HepG2 (cell line): ENCODE results near the gene SEH1L. TPM values are rescaled to one million over a fixed set of nuclear protein-coding genes. Genes with fewer than 3 reads are reported as not detected.

Source experiments
- ATAC-seq: fragments of 200-7000 bp; cut with Tn5 transposase; 3 replicates; pipeline ENCODE4 v1.9.1; 2020; ENCODE audit warnings: mild to moderate bottlenecking, moderate library complexity
- BruUV-seq: library from RNA; stranded (reverse); fragments of 400-500 nt; replicated peaks from 2 replicates; lab custom pipeline; 2021; lab: Mats Ljungman, UMichigan
- CTCF ChIA-PET: fragments of 300-600 bp; formaldehyde crosslinking; extraction: SDS; loops from one replicate; lab custom pipeline; 2021; ENCODE audit warnings: low total read pairs, inconsistent platforms, low intra/inter-chr PET ratio; lab: Yijun Ruan, JAX
- POLR2A ChIA-PET: fragments of 350-600 bp; sonication (Branson Sonifier 250); formaldehyde crosslinking; loops from one replicate; lab custom pipeline; 2020; ENCODE audit warnings: antibody characterized with exemption, inconsistent platforms; lab: Yijun Ruan, JAX
- DNase-seq: peaks from one replicate; pipeline ENCODE4 v3.0.0-alpha.2; 2015; ENCODE audit warnings: low spot score
- FAIRE-seq: peaks from 3 replicates; lab custom pipeline; 2011; peaks lifted over from hg19 to GRCh38; lab: Jason Lieb, UNC
- H2AFZ ChIP-seq: one replicate; pipeline ENCODE4 v1.6.1; 2011; ENCODE audit warnings: low read length, inconsistent platforms
- H3K27ac ChIP-seq: fragments of 300-600 bp; 3 replicates; pipeline ENCODE4 v1.8.0; 2011; ENCODE audit warnings: mixed run types, mild to moderate bottlenecking, mixed read lengths, low read length, inconsistent platforms; ENCODE audit not compliant: insufficient read depth; ENCODE audit errors: extremely low read length
- H3K27me3 ChIP-seq, 2 experiments: fragments of 200-600 bp in 1 of 2; 2 replicates in 1 of 2; 3 replicates in 1 of 2; pipeline versions ENCODE4 v1.6.0 to v1.8.0; 2011; ENCODE audit warnings: low read length in 2 of 2, mild to moderate bottlenecking in 2 of 2, moderate library complexity in 2 of 2, inconsistent platforms in 1 of 2; ENCODE audit not compliant: insufficient read depth in 2 of 2, control insufficient read depth in 1 of 2
- H3K36me3 ChIP-seq, 2 experiments: fragments of 200-600 bp in 1 of 2; replicated peaks in 1 of 2; 2 replicates in 1 of 2; 3 replicates in 1 of 2; pipeline versions ENCODE4 v1.5.1 to v1.8.0; 2011; ENCODE audit warnings: low read length in 2 of 2, inconsistent platforms in 1 of 2; ENCODE audit not compliant: insufficient read depth in 2 of 2, control insufficient read depth in 1 of 2
- H3K4me1 ChIP-seq: 2 replicates; pipeline ENCODE4 v1.5.1; 2012; ENCODE audit warnings: low read length, inconsistent platforms; ENCODE audit not compliant: insufficient read depth
- H3K4me2 ChIP-seq: 2 replicates; pipeline ENCODE4 v1.6.0; 2011; ENCODE audit warnings: low read depth, low read length, inconsistent platforms
- H3K4me3 ChIP-seq, 3 experiments: fragments of 200-600 bp in 1 of 3; sonication (generic), shearing (Covaris generic) in 1 of 3; replicated peaks in 1 of 3; 2 replicates each; pipeline ENCODE4 v1.5.1; 2011 to 2016; ENCODE audit warnings: low read length in 3 of 3, inconsistent platforms in 2 of 3, low read depth in 2 of 3, mild to moderate bottlenecking in 2 of 3, control low read depth in 1 of 3, mixed read lengths in 1 of 3; ENCODE audit not compliant: insufficient read depth in 1 of 3
- H3K79me2 ChIP-seq: one replicate; pipeline ENCODE4 v1.6.1; 2011; ENCODE audit warnings: low read length, inconsistent platforms; ENCODE audit not compliant: insufficient read depth
- H3K9ac ChIP-seq: 2 replicates; pipeline ENCODE4 v1.6.0; 2011; ENCODE audit warnings: mild to moderate bottlenecking, low read depth, low read length, inconsistent platforms; ENCODE audit not compliant: insufficient read depth
- H3K9me3 ChIP-seq: 2 replicates; pipeline ENCODE4 v1.5.1; 2012; ENCODE audit warnings: mild to moderate bottlenecking, low read length
- H4K20me1 ChIP-seq: 2 replicates; pipeline ENCODE4 v1.6.0; 2011; ENCODE audit warnings: inconsistent platforms, mild to moderate bottlenecking, low read length, moderate library complexity; ENCODE audit not compliant: insufficient read depth
- ARHGAP35 ChIP-seq: sonication (generic); formaldehyde crosslinking; IDR thresholded peaks from 2 replicates; pipeline ENCODE4 v1.9.0; 2022; ENCODE audit warnings: mild to moderate bottlenecking, inconsistent platforms, moderate library complexity, missing genetic modification reagents, borderline replicate concordance
- ARID2 ChIP-seq: sonication (generic); formaldehyde crosslinking; IDR thresholded peaks from 2 replicates; pipeline ENCODE4 v1.8.1; 2022; ENCODE audit warnings: mild to moderate bottlenecking, missing genetic modification reagents, borderline replicate concordance
- ELF3 ChIP-seq: IDR thresholded peaks from 2 replicates; pipeline ENCODE4 v1.6.1; 2016; ENCODE audit warnings: missing genetic modification reagents, missing compliant biosample characterization
- FOXC1 ChIP-seq: sonication (generic); formaldehyde crosslinking; IDR thresholded peaks from 2 replicates; pipeline ENCODE4 v1.8.0; 2022; ENCODE audit warnings: mild to moderate bottlenecking, missing genetic modification reagents, borderline replicate concordance
- HMG20A ChIP-seq: IDR thresholded peaks from 2 replicates; pipeline ENCODE4 v1.6.1; 2016; ENCODE audit warnings: borderline replicate concordance
- MBD4 ChIP-seq: IDR thresholded peaks from 2 replicates; pipeline ENCODE4 v1.6.1; 2012; ENCODE audit warnings: low read length, inconsistent platforms, borderline replicate concordance
- MED13 ChIP-seq: sonication (generic); formaldehyde crosslinking; IDR thresholded peaks from 2 replicates; pipeline ENCODE4 v1.5.0; 2020; ENCODE audit warnings: missing genetic modification reagents
- NFKBIZ ChIP-seq: IDR thresholded peaks from 2 replicates; pipeline ENCODE4 v1.6.1; 2018; ENCODE audit warnings: missing genetic modification reagents, missing compliant biosample characterization
- ONECUT2 ChIP-seq: sonication (generic); formaldehyde crosslinking; IDR thresholded peaks from 2 replicates; pipeline ENCODE4 v1.4.0; 2020; ENCODE audit warnings: missing genetic modification reagents
- PAWR ChIP-seq: sonication (generic); formaldehyde crosslinking; IDR thresholded peaks from 2 replicates; pipeline ENCODE4 v1.4.0; 2020; ENCODE audit warnings: missing genetic modification reagents, mild to moderate bottlenecking, borderline replicate concordance
- RFXAP ChIP-seq: sonication (generic); formaldehyde crosslinking; IDR thresholded peaks from 2 replicates; pipeline ENCODE4 v1.4.0; 2020; ENCODE audit warnings: missing genetic modification reagents, borderline replicate concordance
- SALL1 ChIP-seq: sonication (generic); formaldehyde crosslinking; IDR thresholded peaks from 2 replicates; pipeline ENCODE4 v1.8.0; 2022; ENCODE audit warnings: mild to moderate bottlenecking, missing genetic modification reagents
- SOX13 ChIP-seq, 3 experiments: fragments of 450-650 bp in 1 of 3; sonication (generic) in 1 of 3; formaldehyde crosslinking in 1 of 3; IDR thresholded peaks in 2 of 3; conservative IDR thresholded peaks in 1 of 3; 2 replicates each; pipeline versions ENCODE4 v1.5.0 to v1.6.1; 2016 to 2020; ENCODE audit warnings: antibody characterized with exemption in 1 of 3, mild to moderate bottlenecking in 1 of 3, missing compliant biosample characterization in 1 of 3, missing genetic modification reagents in 1 of 3, moderate library complexity in 1 of 3
- TBP ChIP-seq: sonication (generic); formaldehyde crosslinking; IDR thresholded peaks from 2 replicates; pipeline ENCODE4 v1.5.0; 2020; ENCODE audit warnings: missing genetic modification reagents
- TFE3 ChIP-seq: IDR thresholded peaks from 2 replicates; pipeline ENCODE4 v1.6.1; 2016
- ZNF326 ChIP-seq: sonication (generic); formaldehyde crosslinking; IDR thresholded peaks from 2 replicates; pipeline ENCODE4 v1.4.0; 2020; ENCODE audit warnings: missing genetic modification reagents, borderline replicate concordance
- ZNF34 ChIP-seq: sonication (generic); formaldehyde crosslinking; IDR thresholded peaks from 2 replicates; pipeline ENCODE4 v1.4.0; 2020; ENCODE audit warnings: mild to moderate bottlenecking, missing genetic modification reagents, borderline replicate concordance
- ZNF547 ChIP-seq: sonication (generic); formaldehyde crosslinking; IDR thresholded peaks from 2 replicates; pipeline ENCODE4 v1.5.1; 2020; ENCODE audit warnings: mild to moderate bottlenecking, missing genetic modification reagents
- ZNF552 ChIP-seq: sonication (generic); formaldehyde crosslinking; IDR thresholded peaks from 2 replicates; pipeline ENCODE4 v1.9.0; 2022; ENCODE audit warnings: missing genetic modification reagents, mild to moderate bottlenecking, borderline replicate concordance
- ZNF572 ChIP-seq: sonication (generic); formaldehyde crosslinking; IDR thresholded peaks from 2 replicates; pipeline ENCODE4 v1.5.1; 2020; ENCODE audit warnings: mild to moderate bottlenecking, missing genetic modification reagents
- ZNF749 ChIP-seq: sonication (generic); formaldehyde crosslinking; IDR thresholded peaks from 2 replicates; pipeline ENCODE4 v1.8.0; 2022; ENCODE audit warnings: mild to moderate bottlenecking, missing genetic modification reagents, moderate library complexity, borderline replicate concordance
- ZNF775 ChIP-seq: sonication (generic); formaldehyde crosslinking; IDR thresholded peaks from 2 replicates; pipeline ENCODE4 v1.4.0; 2020; ENCODE audit warnings: missing genetic modification reagents, mild to moderate bottlenecking, moderate library complexity, borderline replicate concordance
- ZNF782 ChIP-seq: sonication (generic); formaldehyde crosslinking; IDR thresholded peaks from 2 replicates; pipeline ENCODE4 v1.4.0; 2020; ENCODE audit warnings: missing genetic modification reagents, mild to moderate bottlenecking, borderline replicate concordance
- ZNF792 ChIP-seq: IDR thresholded peaks from 2 replicates; pipeline ENCODE4 v1.6.1; 2016
- WGBS: methylation state at CpG from one replicate; pipeline ENCODE4 v1.1.6; 2017; ENCODE audit warnings: low lambda C conversion rate; 5-methylcytosine and 5-hydroxymethylcytosine counted together
- in situ Hi-C: cut with HindIII; loops from 2 replicates; pipeline ENCODE4 v1.10.0; 2017; ENCODE audit warnings: low pct_unique_long_range_greater_than_20kb; ENCODE audit not compliant: extremely low pct_ligation_motif_present
- intact Hi-C: fragments of 100-400 bp; cut with micrococcal nuclease; formaldehyde crosslinking; loops from one replicate; pipeline ENCODE4 v1.10.0; 2022; ENCODE audit not compliant: unreplicated experiment
- polyA plus RNA-seq, 8 experiments: library from polyadenylated mRNA; depleted of rRNA in 3 of 8; stranded (reverse) in 7 of 8; unstranded in 1 of 8; fragments of >200 nt; fragmentation: Illumina TruSeq in 4 of 8; extraction: Trizol in 4 of 8; gene quantifications; 2 replicates each; pipeline versions ENCODE4 v1.2.1 to v1.2.3, GENCODE V29; 2011 to 2016; ENCODE audit warnings: low read depth in 4 of 8, missing spikeins in 1 of 8, mixed read lengths in 1 of 8; ENCODE audit not compliant: insufficient read depth in 1 of 8
- total RNA-seq, 5 experiments: library from RNA; depleted of rRNA; stranded (reverse); fragments of >200 nt; fragmentation: Illumina TruSeq; extraction: Trizol; gene quantifications; 2 replicates each; pipeline ENCODE4 v1.2.3, GENCODE V29; 2016; ENCODE audit warnings: low read depth in 1 of 5

SEH1L gene
- total and polyA plus RNA-seq, 2 of the 13 experiments (the other 11 are each of a cell fraction or from before 2014, with no cell fraction given) = 59.6 to 63.5 TPM

- TF ChIP-seq SALL1 (CRISPR knock-in tag) (no peak), ZNF775 (no peak), ZNF552 (CRISPR knock-in tag) (no peak), ONECUT2 (no peak), ZNF749 (CRISPR knock-in tag) (no peak), ZNF572 (CRISPR knock-in tag) (no peak), PAWR (no peak), HMG20A (no peak), ZNF34 (CRISPR knock-in tag) (no peak)
- TF ChIP-seq, all 625 proteins: peak for 0
Observed at GRCh38 chr18:13026583-13027270, 78.9 kb downstream of the SEH1L start (continued).

GRCh38 chr18:13028869-13029268 is 81.1 kb downstream of the SEH1L start:
- Histone ChIP-seq H3K4me2 (no peak overlapping the region), H3K27me3 (no peaks in the 10 kb centered on the region), H3K36me3 (peaks cover 4 to 59% of the 10 kb centered on the region in 2 experiments), H3K9ac (no peak overlapping the region), H2AFZ (no peak overlapping the region), H3K27ac (no peak overlapping the region), H3K4me3 (no peak overlapping the region), H3K79me2 (peaks cover 5% of the 10 kb centered on the region), H3K4me1 (no peaks in the 10 kb centered on the region), H4K20me1 (no peaks in the 10 kb centered on the region), H3K9me3 (no peaks in the 10 kb centered on the region)
- no peak for ATAC-seq
- no peak for FAIRE-seq
- POLR2A ChIA-PET = no interaction called here
- BruUV-seq = no TSS peak
- 96% methylated on average over 2 of the region's 2 CpGs for WGBS
- in situ Hi-C loops = no loop called here
- CTCF ChIA-PET = no interaction called here
- intact Hi-C loops = loop anchor here (2.0 kb wide), 1 partner anchor 18 kb away; no protein-coding TSS in a partner anchor
- DNase-seq = no peak
- TF ChIP-seq ZNF782 (CRISPR knock-in tag) (no peak), TBP (CRISPR knock-in tag) (no peak), ZNF792 (CRISPR knock-in tag) (no peak), ZNF326 (CRISPR knock-in tag) (no peak), MBD4 (no peak), RFXAP (CRISPR knock-in tag) (no peak), MED13 (CRISPR knock-in tag) (no peak), NFKBIZ (no peak), ARHGAP35 (CRISPR knock-in tag) (no peak), ELF3 (CRISPR knock-in tag) (no peak), ZNF547 (no peak), TFE3 (CRISPR knock-in tag) (no peak), FOXC1 (no peak), SOX13 (IDR thresholded peaks at IDR 0.05) (no peak), SOX13 (CRISPR knock-in tag; conservative IDR thresholded peaks at IDR 0.05 in 1 of 2, IDR thresholded peaks at IDR 0.05 in 1 of 2) (no peak), ARID2 (CRISPR knock-in tag) (no peak)
